K562 (cell line): ENCODE measurements around the gene MYO1F. TPM values are rescaled to one million over a fixed set of nuclear protein-coding genes. Genes with fewer than 3 reads are reported as not detected.
A peak's percentile ranks its signal among the peaks of the same experiment; 100 is the strongest.

Experiments
- ATF1 ChIP-seq, 2 experiments: fragments of 450-650 bp in 1 of 2; IDR thresholded peaks; 2 replicates each; pipeline ENCODE4 v1.6.1; 2016; ENCODE audit warnings: missing compliant biosample characterization in 1 of 2, missing genetic modification characterization in 1 of 2
- C11orf30 ChIP-seq: fragments of 450-650 bp; IDR thresholded peaks from 2 replicates; pipeline ENCODE4 v1.6.1; 2016; ENCODE audit warnings: low read depth, mild to moderate bottlenecking
- FOXA3 ChIP-seq, 2 experiments: fragments of 450-650 bp in 1 of 2; sonication (generic) in 1 of 2; formaldehyde crosslinking; IDR thresholded peaks in 1 of 2; conservative IDR thresholded peaks in 1 of 2; 2 replicates each; pipeline versions ENCODE4 v1.4.0 to v1.8.0; 2020 to 2022; ENCODE audit warnings: mild to moderate bottlenecking in 2 of 2, missing genetic modification reagents in 1 of 2
- FOXK2 ChIP-seq, 2 experiments: fragments of 450-650 bp; IDR thresholded peaks in 1 of 2; conservative IDR thresholded peaks in 1 of 2; 2 replicates each; pipeline ENCODE4 v1.6.1; 2016; ENCODE audit warnings: low read depth in 2 of 2, mild to moderate bottlenecking in 1 of 2
- FOXP1 ChIP-seq: sonication (generic); formaldehyde crosslinking; IDR thresholded peaks from 2 replicates; pipeline ENCODE4 v1.8.0; 2022; ENCODE audit warnings: mild to moderate bottlenecking, missing genetic modification reagents
- HDAC1 ChIP-seq, 2 experiments: fragments of 450-650 bp; IDR thresholded peaks; 2 replicates each; pipeline ENCODE4 v1.6.1; 2016 to 2017; ENCODE audit warnings: inconsistent platforms in 1 of 2, mild to moderate bottlenecking in 1 of 2, moderate library complexity in 1 of 2
- JUN ChIP-seq, 2 experiments: sonication (generic) in 1 of 2; formaldehyde crosslinking in 1 of 2; IDR thresholded peaks; 2 replicates each; pipeline versions ENCODE4 v1.6.1 to v1.8.0; 2012 to 2022; ENCODE audit warnings: borderline replicate concordance in 2 of 2, mild to moderate bottlenecking in 2 of 2, improper control_type of control experiment in 1 of 2, low read depth in 1 of 2, low read length in 1 of 2, missing genetic modification reagents in 1 of 2
- KLF1 ChIP-seq: fragments of 450-650 bp; IDR thresholded peaks from 2 replicates; pipeline ENCODE4 v1.6.1; 2016; ENCODE audit warnings: missing genetic modification characterization, missing compliant biosample characterization
- NR2C2 ChIP-seq, 2 experiments: fragments of 200-800 bp in 1 of 2; sonication (Bioruptor generic) in 1 of 2; sonication (generic) in 1 of 2; formaldehyde crosslinking in 1 of 2; IDR thresholded peaks; 2 replicates each; pipeline versions ENCODE4 v1.6.1 to v1.8.0; 2016 to 2022; ENCODE audit warnings: mild to moderate bottlenecking in 1 of 2, missing compliant biosample characterization in 1 of 2, missing genetic modification characterization in 1 of 2, missing genetic modification reagents in 1 of 2
- RAD21 ChIP-seq, 2 experiments: fragments of 250-450 bp in 1 of 2; fragments of 450-650 bp in 1 of 2; sonication (Bioruptor Pico) in 1 of 2; formaldehyde crosslinking in 1 of 2; IDR thresholded peaks in 1 of 2; conservative IDR thresholded peaks in 1 of 2; 2 replicates each; pipeline versions ENCODE4 v1.4.0 to v1.8.0; 2020 to 2022; ENCODE audit warnings: mild to moderate bottlenecking in 2 of 2, moderate library complexity in 1 of 2
- RBBP5 ChIP-seq: fragments of 200-600 bp; sonication (generic); IDR thresholded peaks from 2 replicates; pipeline ENCODE4 v1.6.1; 2012; ENCODE audit warnings: borderline replicate concordance, mild to moderate bottlenecking, low read length, control low read depth, inconsistent platforms; ENCODE audit not compliant: insufficient read depth, poor library complexity, severe bottlenecking
- SAFB ChIP-seq: fragments of 200-400 bp; formaldehyde crosslinking; IDR thresholded peaks from 2 replicates; pipeline ENCODE4 v1.6.1; 2017; ENCODE audit warnings: low read depth, low read length, borderline replicate concordance
- SMAD3 ChIP-seq: fragments of 450-650 bp; formaldehyde crosslinking; conservative IDR thresholded peaks from 2 replicates; pipeline ENCODE4 v1.4.0; 2020; ENCODE audit warnings: mild to moderate bottlenecking
- SMARCE1 ChIP-seq: fragments of 450-650 bp; IDR thresholded peaks from 2 replicates; pipeline ENCODE4 v1.7.1; 2016; ENCODE audit warnings: mild to moderate bottlenecking
- SRSF3 ChIP-seq: fragments of 200-400 bp; formaldehyde crosslinking; IDR thresholded peaks from 2 replicates; pipeline ENCODE4 v1.6.1; 2016; ENCODE audit warnings: mild to moderate bottlenecking, low read length, moderate library complexity; ENCODE audit not compliant: insufficient read depth
- TRIM24 ChIP-seq, 2 experiments: fragments of 450-650 bp; IDR thresholded peaks; 2 replicates each; pipeline ENCODE4 v1.6.1; 2016
- ZFPM2 ChIP-seq: fragments of 250-450 bp; sonication (Bioruptor Pico); IDR thresholded peaks from 2 replicates; pipeline ENCODE4 v1.5.1; 2022; ENCODE audit warnings: mild to moderate bottlenecking
- ZNF133 ChIP-seq: fragments of 250-450 bp; sonication (Bioruptor Pico); IDR thresholded peaks from 2 replicates; pipeline ENCODE4 v1.4.0; 2020; ENCODE audit warnings: mild to moderate bottlenecking
- ZNF561 ChIP-seq: fragments of 450-650 bp; formaldehyde crosslinking; conservative IDR thresholded peaks from 2 replicates; pipeline ENCODE4 v1.4.0; 2020; ENCODE audit warnings: mild to moderate bottlenecking, moderate library complexity
- ZNF584 ChIP-seq: fragments of 200-800 bp; sonication (Bioruptor generic); IDR thresholded peaks from 2 replicates; pipeline ENCODE4 v1.6.1; 2016; ENCODE audit warnings: low read depth, mild to moderate bottlenecking, missing genetic modification characterization, missing compliant biosample characterization
- polyA plus RNA-seq, 8 experiments: library from polyadenylated mRNA; depleted of rRNA in 4 of 8; stranded (reverse) in 5 of 8; unstranded in 3 of 8; fragments of >200 nt; fragmentation: Nextera tagmentation in 2 of 8; fragmentation: Illumina TruSeq in 1 of 8; extraction: Ambion mirVana in 2 of 8; extraction: Trizol in 1 of 8; gene quantifications; 2 replicates each; pipeline versions ENCODE4 v1.2.1 to v1.2.3, GENCODE V29; 2011 to 2014; ENCODE audit warnings: inconsistent platforms in 1 of 8, missing spikeins in 1 of 8
- total RNA-seq, 7 experiments: library from RNA; depleted of rRNA in 6 of 7; stranded (reverse); fragments of >200 nt in 6 of 7; fragmentation: Illumina TruSeq in 2 of 7; extraction: Trizol in 2 of 7; gene quantifications; 2 replicates each; pipeline versions ENCODE4 v1.2.1 to v1.2.3, GENCODE V29; 2011 to 2021; ENCODE audit warnings: low replicate concordance in 1 of 7
- TF ChIP-seq, protein P1 (sequence below): fragments of 450-650 bp; formaldehyde crosslinking; conservative IDR thresholded peaks from 2 replicates; pipeline ENCODE4 v1.4.0; 2022; ENCODE audit warnings: mild to moderate bottlenecking, missing genetic modification characterization
- TF ChIP-seq, protein P2 (sequence below): sonication (generic); formaldehyde crosslinking; IDR thresholded peaks from 2 replicates; pipeline ENCODE4 v1.9.0; 2022; ENCODE audit warnings: mild to moderate bottlenecking, missing genetic modification reagents
- TF ChIP-seq, protein P3 (sequence below): fragments of 250-450 bp; sonication (Bioruptor Pico); IDR thresholded peaks from 2 replicates; pipeline ENCODE4 v1.5.0; 2020; ENCODE audit warnings: mild to moderate bottlenecking, borderline replicate concordance

MYO1F gene
- total and polyA plus RNA-seq, 9 of the 15 experiments (the other 6 are each of a cell fraction or from before 2014, with no cell fraction given) = 0.78 to 9.4 (median 4.3) TPM

DNA sequence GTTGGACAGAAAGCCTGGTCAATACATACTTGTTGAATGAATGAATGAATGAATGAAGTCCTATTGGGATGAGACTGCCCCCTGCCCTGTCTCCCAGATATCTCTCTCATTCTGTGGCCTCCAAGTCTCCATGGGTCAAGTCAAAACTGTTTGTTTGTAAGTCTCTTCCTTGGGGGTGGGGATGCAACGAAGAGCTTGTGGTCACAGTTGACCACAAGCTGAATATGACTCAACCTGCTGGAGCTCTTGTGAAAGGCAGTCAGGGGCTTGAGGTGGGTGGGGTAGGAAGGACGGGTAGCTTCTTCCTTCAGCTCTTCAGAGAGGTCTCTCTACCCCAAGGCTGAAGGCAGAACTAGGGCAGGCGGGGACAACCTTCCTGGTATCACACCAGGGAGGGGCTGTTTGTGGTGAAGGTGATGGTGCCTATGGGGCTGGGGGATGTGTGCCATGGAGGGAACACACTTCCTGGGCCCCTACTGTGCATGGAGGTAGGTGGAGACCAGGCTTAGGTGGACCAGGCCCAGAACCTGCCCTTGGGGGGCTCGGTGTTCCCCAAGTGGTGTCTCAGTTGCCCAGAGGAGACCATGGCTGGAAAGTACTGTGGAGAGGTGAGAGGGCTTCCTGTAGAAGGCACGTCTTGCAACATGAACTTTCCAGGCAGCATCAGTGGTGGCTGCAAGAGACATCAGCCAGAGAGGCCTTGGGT is 8.0 kb downstream of the MYO1F start (continued):
- TF ChIP-seq JUN (IDR thresholded peaks at IDR 0.05; ENCODE audit: borderline replicate concordance, low read depth, low read length) (peak; percentile 82; the same call in 1 of the 2 replicates), JUN (CRISPR knock-in tag; IDR thresholded peaks at IDR 0.05; ENCODE audit: borderline replicate concordance) (no peak), ZFPM2 (CRISPR knock-in tag) (no peak), FOXP1 (CRISPR knock-in tag) (peak; percentile 64; the same call in 1 of the 2 replicates), SAFB (no peak), TRIM24 (IDR thresholded peaks at IDR 0.05) (peak; percentile 45 to 78; a peak in 3 of 4 replicates), C11orf30 (no peak), KLF1 (tag) (peak; percentile 46; the same call in 1 of the 2 replicates), HDAC1 (IDR thresholded peaks at IDR 0.05) (0 out of 4 replicates have a peak, but pooled peaks of 1 of the 2 experiments have one; percentile 27), ZNF561 (CRISPR knock-in tag) (no peak), SMARCE1 (peak; percentile 91), FOXK2 (conservative IDR thresholded peaks at IDR 0.05 in 1 of 2, IDR thresholded peaks at IDR 0.05 in 1 of 2; ENCODE audit: low read depth in 2 of 2) (no peak), ZNF133 (no peak), ATF1 (CRISPR knock-in tag; IDR thresholded peaks at IDR 0.05) (no peak), ATF1 (tag; IDR thresholded peaks at IDR 0.05) (peak; percentile 40; the same call in 1 of the 2 replicates), ZNF584 (CRISPR knock-in tag) (no peak), RBBP5 (peak; percentile 29), FOXA3 (CRISPR knock-in tag; conservative IDR thresholded peaks at IDR 0.05 in 1 of 2, IDR thresholded peaks at IDR 0.05 in 1 of 2) (peak in 1 of 2 experiments; percentile 9; a peak in 2 of 4 replicates), NR2C2 (CRISPR knock-in tag; IDR thresholded peaks at IDR 0.05) (no peak), NR2C2 (tag; IDR thresholded peaks at IDR 0.05) (peak; percentile 49; the same call in 1 of the 2 replicates), RAD21 (CRISPR knock-in tag; conservative IDR thresholded peaks at IDR 0.05 in 1 of 2, IDR thresholded peaks at IDR 0.05 in 1 of 2) (peak in 1 of 2 experiments; percentile 9; a peak in 1 of 4 replicates), SRSF3 (no peak), SMAD3 (CRISPR knock-in tag) (no peak)
- TF ChIP-seq, protein P1, sequence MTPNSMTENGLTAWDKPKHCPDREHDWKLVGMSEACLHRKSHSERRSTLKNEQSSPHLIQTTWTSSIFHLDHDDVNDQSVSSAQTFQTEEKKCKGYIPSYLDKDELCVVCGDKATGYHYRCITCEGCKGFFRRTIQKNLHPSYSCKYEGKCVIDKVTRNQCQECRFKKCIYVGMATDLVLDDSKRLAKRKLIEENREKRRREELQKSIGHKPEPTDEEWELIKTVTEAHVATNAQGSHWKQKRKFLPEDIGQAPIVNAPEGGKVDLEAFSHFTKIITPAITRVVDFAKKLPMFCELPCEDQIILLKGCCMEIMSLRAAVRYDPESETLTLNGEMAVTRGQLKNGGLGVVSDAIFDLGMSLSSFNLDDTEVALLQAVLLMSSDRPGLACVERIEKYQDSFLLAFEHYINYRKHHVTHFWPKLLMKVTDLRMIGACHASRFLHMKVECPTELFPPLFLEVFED (CRISPR knock-in tag) = no peak; the same call in 1 of the 2 replicates
- TF ChIP-seq, protein P2, sequence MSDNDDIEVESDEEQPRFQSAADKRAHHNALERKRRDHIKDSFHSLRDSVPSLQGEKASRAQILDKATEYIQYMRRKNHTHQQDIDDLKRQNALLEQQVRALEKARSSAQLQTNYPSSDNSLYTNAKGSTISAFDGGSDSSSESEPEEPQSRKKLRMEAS (CRISPR knock-in tag) = no peak; the same call in 1 of the 2 replicates
- TF ChIP-seq, protein P3, sequence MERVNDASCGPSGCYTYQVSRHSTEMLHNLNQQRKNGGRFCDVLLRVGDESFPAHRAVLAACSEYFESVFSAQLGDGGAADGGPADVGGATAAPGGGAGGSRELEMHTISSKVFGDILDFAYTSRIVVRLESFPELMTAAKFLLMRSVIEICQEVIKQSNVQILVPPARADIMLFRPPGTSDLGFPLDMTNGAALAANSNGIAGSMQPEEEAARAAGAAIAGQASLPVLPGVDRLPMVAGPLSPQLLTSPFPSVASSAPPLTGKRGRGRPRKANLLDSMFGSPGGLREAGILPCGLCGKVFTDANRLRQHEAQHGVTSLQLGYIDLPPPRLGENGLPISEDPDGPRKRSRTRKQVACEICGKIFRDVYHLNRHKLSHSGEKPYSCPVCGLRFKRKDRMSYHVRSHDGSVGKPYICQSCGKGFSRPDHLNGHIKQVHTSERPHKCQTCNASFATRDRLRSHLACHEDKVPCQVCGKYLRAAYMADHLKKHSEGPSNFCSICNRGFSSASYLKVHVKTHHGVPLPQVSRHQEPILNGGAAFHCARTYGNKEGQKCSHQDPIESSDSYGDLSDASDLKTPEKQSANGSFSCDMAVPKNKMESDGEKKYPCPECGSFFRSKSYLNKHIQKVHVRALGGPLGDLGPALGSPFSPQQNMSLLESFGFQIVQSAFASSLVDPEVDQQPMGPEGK (CRISPR knock-in tag) = no peak
